Measurements from ENCODE around the gene ARFGAP1. TPM values are rescaled to one million over a fixed set of nuclear protein-coding genes. Genes with fewer than 3 reads are reported as not detected.
"Not testable (repeated sequence)": the region's sequence is repeated elsewhere in the genome, so short reads cannot be mapped to it uniquely, and the experiment has no call there.

Gene ARFGAP1
- polyA plus RNA-seq, 2 donors = 33.3 to 76.1 TPM

- H3K27me3 ChIP-seq (ENCODE audit: control insufficient read depth in 1 of 2, insufficient read depth in 2 of 2, low read length in 2 of 2) = no peaks in the 10 kb centered on the region
- no peaks in the 10 kb centered on the region for H3K36me3 ChIP-seq (ENCODE audit: control insufficient read depth in 2 of 2, insufficient read depth in 2 of 2, low read length in 1 of 2)
- no peaks in the 10 kb centered on the region for H3K9me3 ChIP-seq (ENCODE audit: control insufficient read depth in 2 of 2, insufficient read depth in 1 of 2, low read depth in 1 of 2, low read length in 1 of 2)
- no peak overlapping the region for H3K27ac ChIP-seq (ENCODE audit: low read depth in 2 of 2, low read length in 1 of 2)
- no peak overlapping the region for H3K4me3 ChIP-seq (ENCODE audit: low read depth in 1 of 2, low read length in 2 of 2)
- WGBS, 2 donors = 86 to 88% methylated on average over 17 of the region's 17 CpGs
- H3K4me1 ChIP-seq (ENCODE audit: control insufficient read depth in 2 of 2, insufficient read depth in 2 of 2, low read length in 1 of 2) = no peaks in the 10 kb centered on the region
Measured at GRCh38 chr20:63298731-63299312, 26.2 kb downstream of the ARFGAP1 start.

GRCh38 chr20:63301671-63302070 is 29.1 kb downstream of the ARFGAP1 start:
- no peak overlapping the region for H3K4me3 ChIP-seq (ENCODE audit: low read depth in 1 of 2, low read length in 2 of 2)
- 95 to 98% methylated on average over 1 of the region's 1 CpG for WGBS, 2 donors
- no peak overlapping the region for H3K27ac ChIP-seq (ENCODE audit: low read depth in 2 of 2, low read length in 1 of 2)
- no peaks in the 10 kb centered on the region for H3K4me1 ChIP-seq (ENCODE audit: control insufficient read depth in 2 of 2, insufficient read depth in 2 of 2, low read length in 1 of 2)
- no peaks in the 10 kb centered on the region for H3K27me3 ChIP-seq (ENCODE audit: control insufficient read depth in 1 of 2, insufficient read depth in 2 of 2, low read length in 2 of 2)
- no peaks in the 10 kb centered on the region for H3K9me3 ChIP-seq (ENCODE audit: control insufficient read depth in 2 of 2, insufficient read depth in 1 of 2, low read depth in 1 of 2, low read length in 1 of 2)
- no peaks in the 10 kb centered on the region for H3K36me3 ChIP-seq (ENCODE audit: control insufficient read depth in 2 of 2, insufficient read depth in 2 of 2, low read length in 1 of 2)

GRCh38 chr20:63303095-63303666 is 30.6 kb downstream of the ARFGAP1 start:
- Histone ChIP-seq H3K4me3 (ENCODE audit: low read depth in 1 of 2, low read length in 2 of 2) (no peak overlapping the region), H3K27me3 (ENCODE audit: control insufficient read depth in 1 of 2, insufficient read depth in 2 of 2, low read length in 2 of 2) (no peaks in the 10 kb centered on the region), H3K4me1 (ENCODE audit: control insufficient read depth in 2 of 2, insufficient read depth in 2 of 2, low read length in 1 of 2) (no peaks in the 10 kb centered on the region), H3K27ac (ENCODE audit: low read depth in 2 of 2, low read length in 1 of 2) (no peak overlapping the region), H3K9me3 (ENCODE audit: control insufficient read depth in 2 of 2, insufficient read depth in 1 of 2, low read depth in 1 of 2, low read length in 1 of 2) (no peaks in the 10 kb centered on the region), H3K36me3 (ENCODE audit: control insufficient read depth in 2 of 2, insufficient read depth in 2 of 2, low read length in 1 of 2) (no peaks in the 10 kb centered on the region)
- 60 to 61% methylated on average over 5 of the region's 5 CpGs for WGBS, 2 donors

- no peak overlapping the region for H3K4me3 ChIP-seq (ENCODE audit: low read depth in 1 of 2, low read length in 2 of 2)
- H3K27me3 ChIP-seq (ENCODE audit: control insufficient read depth in 1 of 2, insufficient read depth in 2 of 2, low read length in 2 of 2) = no peaks in the 10 kb centered on the region
- no peak overlapping the region for H3K27ac ChIP-seq (ENCODE audit: low read depth in 2 of 2, low read length in 1 of 2)
- no peaks in the 10 kb centered on the region for H3K36me3 ChIP-seq (ENCODE audit: control insufficient read depth in 2 of 2, insufficient read depth in 2 of 2, low read length in 1 of 2)
- no peaks in the 10 kb centered on the region for H3K4me1 ChIP-seq (ENCODE audit: control insufficient read depth in 2 of 2, insufficient read depth in 2 of 2, low read length in 1 of 2)
- WGBS, 2 donors = 47 to 48% methylated on average over 8 of the region's 8 CpGs
- H3K9me3 ChIP-seq (ENCODE audit: control insufficient read depth in 2 of 2, insufficient read depth in 1 of 2, low read depth in 1 of 2, low read length in 1 of 2) = no peaks in the 10 kb centered on the region
Measured at GRCh38 chr20:63305393-63305792, 32.8 kb downstream of the ARFGAP1 start.

GRCh38 chr20:63305933-63306672 is 33.5 kb downstream of the ARFGAP1 start:
- WGBS, 2 donors = 81% methylated on average over 20 to 26 of the region's 30 CpGs
- H3K4me3 ChIP-seq (ENCODE audit: low read depth in 1 of 2, low read length in 2 of 2); H3K27me3 ChIP-seq (ENCODE audit: control insufficient read depth in 1 of 2, insufficient read depth in 2 of 2, low read length in 2 of 2): not testable (repeated sequence)

GRCh38 chr20:63306673-63307537 is 34.3 kb downstream of the ARFGAP1 start:
- Histone ChIP-seq H3K4me3 (ENCODE audit: low read depth in 1 of 2, low read length in 2 of 2) (no peak overlapping the region), H3K27me3 (ENCODE audit: control insufficient read depth in 1 of 2, insufficient read depth in 2 of 2, low read length in 2 of 2) (no peaks in the 10 kb centered on the region), H3K36me3 (ENCODE audit: control insufficient read depth in 2 of 2, insufficient read depth in 2 of 2, low read length in 1 of 2) (no peaks in the 10 kb centered on the region), H3K4me1 (ENCODE audit: control insufficient read depth in 2 of 2, insufficient read depth in 2 of 2, low read length in 1 of 2) (no peaks in the 10 kb centered on the region), H3K9me3 (ENCODE audit: control insufficient read depth in 2 of 2, insufficient read depth in 1 of 2, low read depth in 1 of 2, low read length in 1 of 2) (no peaks in the 10 kb centered on the region), H3K27ac (ENCODE audit: low read depth in 2 of 2, low read length in 1 of 2) (no peak overlapping the region)
- WGBS, 2 donors = 80 to 82% methylated on average over 34 to 35 of the region's 35 CpGs

More at GRCh38 chr20:63305933-63306672, 33.5 kb downstream of the ARFGAP1 start:
- H3K27ac ChIP-seq (ENCODE audit: low read depth in 2 of 2, low read length in 1 of 2); H3K4me1 ChIP-seq (ENCODE audit: control insufficient read depth in 2 of 2, insufficient read depth in 2 of 2, low read length in 1 of 2); H3K9me3 ChIP-seq (ENCODE audit: control insufficient read depth in 2 of 2, insufficient read depth in 1 of 2, low read depth in 1 of 2, low read length in 1 of 2); H3K36me3 ChIP-seq (ENCODE audit: control insufficient read depth in 2 of 2, insufficient read depth in 2 of 2, low read length in 1 of 2): not testable (repeated sequence)

GRCh38 chr20:63307538-63308217 is 35.1 kb downstream of the ARFGAP1 start:
- H3K27me3 ChIP-seq (ENCODE audit: control insufficient read depth in 1 of 2, insufficient read depth in 2 of 2, low read length in 2 of 2) = no peaks in the 10 kb centered on the region
- H3K4me1 ChIP-seq (ENCODE audit: control insufficient read depth in 2 of 2, insufficient read depth in 2 of 2, low read length in 1 of 2) = no peaks in the 10 kb centered on the region
- H3K36me3 ChIP-seq (ENCODE audit: control insufficient read depth in 2 of 2, insufficient read depth in 2 of 2, low read length in 1 of 2) = no peaks in the 10 kb centered on the region
- no peak overlapping the region for H3K27ac ChIP-seq (ENCODE audit: low read depth in 2 of 2, low read length in 1 of 2)
- no peaks in the 10 kb centered on the region for H3K9me3 ChIP-seq (ENCODE audit: control insufficient read depth in 2 of 2, insufficient read depth in 1 of 2, low read depth in 1 of 2, low read length in 1 of 2)
- no peak overlapping the region for H3K4me3 ChIP-seq (ENCODE audit: low read depth in 1 of 2, low read length in 2 of 2)
- 65 to 74% methylated on average over 22 to 23 of the region's 23 CpGs for WGBS, 2 donors

- Histone ChIP-seq H3K27ac (ENCODE audit: low read depth in 2 of 2, low read length in 1 of 2) (no peak overlapping the region), H3K27me3 (ENCODE audit: control insufficient read depth in 1 of 2, insufficient read depth in 2 of 2, low read length in 2 of 2) (no peaks in the 10 kb centered on the region)
Measured at GRCh38 chr20:63308218-63308911, 35.8 kb downstream of the ARFGAP1 start.

More at GRCh38 chr20:63308218-63308911, 35.8 kb downstream of the ARFGAP1 start:
- Histone ChIP-seq H3K36me3 (ENCODE audit: control insufficient read depth in 2 of 2, insufficient read depth in 2 of 2, low read length in 1 of 2) (no peaks in the 10 kb centered on the region), H3K9me3 (ENCODE audit: control insufficient read depth in 2 of 2, insufficient read depth in 1 of 2, low read depth in 1 of 2, low read length in 1 of 2) (no peaks in the 10 kb centered on the region), H3K4me3 (ENCODE audit: low read depth in 1 of 2, low read length in 2 of 2) (no peak overlapping the region), H3K4me1 (ENCODE audit: control insufficient read depth in 2 of 2, insufficient read depth in 2 of 2, low read length in 1 of 2) (no peaks in the 10 kb centered on the region)
- 71 to 75% methylated on average over 30 of the region's 30 CpGs for WGBS, 2 donors
